HEK293T (cell line): ENCODE results near the gene ANKLE1.

Experiments used
- CTCF ChIA-PET: fragments of 350-600 bp; formaldehyde crosslinking; extraction: SDS; loops from one replicate; lab custom pipeline; 2021; ENCODE audit warnings: antibody characterized with exemption, inconsistent platforms; lab: Yijun Ruan, JAX
- POLR2A ChIA-PET: fragments of 350-600 bp; formaldehyde crosslinking; extraction: SDS; loops from one replicate; lab custom pipeline; 2020; ENCODE audit warnings: antibody characterized with exemption, inconsistent platforms; lab: Yijun Ruan, JAX
- DNase-seq: peaks from one replicate; pipeline ENCODE4 v3.0.0; 2012; ENCODE audit warnings: mixed read lengths; ENCODE audit errors: extremely low spot score
- ARNT ChIP-seq: fragments of 450-650 bp; IDR thresholded peaks from 2 replicates; pipeline ENCODE4 v1.6.1; 2017; ENCODE audit warnings: mild to moderate bottlenecking
- BHLHE40 ChIP-seq: fragments of 450-650 bp; IDR thresholded peaks from 2 replicates; pipeline ENCODE4 v1.6.1; 2016; ENCODE audit warnings: mild to moderate bottlenecking, moderate library complexity, borderline replicate concordance
- CTBP1 ChIP-seq: fragments of 450-650 bp; IDR thresholded peaks from 2 replicates; pipeline ENCODE4 v1.6.1; 2016; ENCODE audit warnings: borderline replicate concordance
- ELF4 ChIP-seq: fragments of 450-650 bp; IDR thresholded peaks from 2 replicates; pipeline ENCODE4 v1.6.1; 2017; ENCODE audit warnings: antibody characterized with exemption
- FOXA1 ChIP-seq: fragments of 450-650 bp; IDR thresholded peaks from 2 replicates; pipeline ENCODE4 v1.6.1; 2016; ENCODE audit warnings: mild to moderate bottlenecking
- FOXK2 ChIP-seq: fragments of 450-650 bp; IDR thresholded peaks from 2 replicates; pipeline ENCODE4 v1.6.1; 2016; ENCODE audit warnings: mild to moderate bottlenecking
- FOXM1 ChIP-seq: fragments of 450-650 bp; IDR thresholded peaks from 2 replicates; pipeline ENCODE4 v1.6.1; 2017; ENCODE audit warnings: mild to moderate bottlenecking, borderline replicate concordance
- HDGF ChIP-seq: fragments of 450-650 bp; IDR thresholded peaks from 2 replicates; pipeline ENCODE4 v1.6.1; 2017; ENCODE audit warnings: antibody characterized with exemption, borderline replicate concordance
- L3MBTL2 ChIP-seq: fragments of 450-650 bp; conservative IDR thresholded peaks from 2 replicates; pipeline ENCODE4 v1.6.1; 2016; ENCODE audit warnings: mild to moderate bottlenecking
- LEF1 ChIP-seq: fragments of 450-650 bp; IDR thresholded peaks from 2 replicates; pipeline ENCODE4 v1.6.1; 2017; ENCODE audit warnings: mild to moderate bottlenecking, borderline replicate concordance
- NFRKB ChIP-seq: fragments of 450-650 bp; IDR thresholded peaks from 2 replicates; pipeline ENCODE4 v1.6.1; 2016; ENCODE audit warnings: mild to moderate bottlenecking, moderate library complexity
- PKNOX1 ChIP-seq: fragments of 450-650 bp; IDR thresholded peaks from 2 replicates; pipeline ENCODE4 v1.6.1; 2016
- SP1 ChIP-seq: fragments of 450-650 bp; IDR thresholded peaks from 2 replicates; pipeline ENCODE4 v1.6.1; 2017
- SUZ12 ChIP-seq: fragments of 450-650 bp; IDR thresholded peaks from 2 replicates; pipeline ENCODE4 v1.6.1; 2016; ENCODE audit warnings: mild to moderate bottlenecking
- TARDBP ChIP-seq: fragments of 450-650 bp; IDR thresholded peaks from 2 replicates; pipeline ENCODE4 v1.6.1; 2016
- ZNF384 ChIP-seq: fragments of 450-650 bp; IDR thresholded peaks from 2 replicates; pipeline ENCODE4 v1.6.1; 2016

ANKLE1 gene

DNA sequence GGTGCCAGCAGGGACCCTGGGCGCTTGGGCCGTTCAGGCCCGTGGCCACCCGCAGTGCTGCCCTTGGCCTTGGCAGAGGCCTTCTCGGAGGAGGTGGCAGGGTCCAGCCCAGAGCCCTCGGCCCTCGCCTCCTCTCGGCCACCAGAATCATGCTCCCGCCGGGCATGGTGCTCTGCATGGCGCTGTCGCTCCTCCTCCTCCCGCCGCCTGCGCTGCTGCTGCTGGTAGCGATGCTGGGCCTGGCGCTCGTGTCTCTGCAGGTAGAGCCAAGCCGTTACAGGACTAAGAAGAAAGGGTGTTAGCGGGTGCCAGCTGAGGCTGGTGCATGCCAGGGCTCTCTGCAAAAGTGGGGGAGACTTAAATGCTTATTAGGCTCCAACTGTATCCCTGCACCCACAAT is 43.4 kb downstream of the ANKLE1 start:
- POLR2A ChIA-PET: interaction anchor here (0.8 to 3.7 kb wide), 3 partner anchors 8 to 16 kb away, joined by 3 to 16 read pairs (median 5); partner anchors contain the start of gene DDA1
- CTCF ChIA-PET: interaction anchor here (0.7 kb wide), 1 partner anchor 200 kb away, joined by 3 read pairs; no protein-coding TSS in a partner anchor
- TF ChIP-seq TARDBP (no peak), ELF4 (no peak), SUZ12 (no peak), PKNOX1 (no peak), ZNF384 (no peak), FOXK2 (no peak), FOXM1 (no peak), LEF1 (no peak), HDGF (no peak), NFRKB (no peak), SP1 (no peak), ARNT (no peak), L3MBTL2 (no peak), FOXA1 (no peak), CTBP1 (no peak)

GRCh38 chr19:17325881-17326594 is 44.3 kb downstream of the ANKLE1 start:
- ChIA-PET POLR2A (interaction anchor here (0.9 to 3.7 kb wide), 2 partner anchors 16 to 17 kb away, joined by 3 to 16 read pairs; partner anchors contain the start of gene DDA1), CTCF (interaction anchor here (0.7 kb wide), 1 partner anchor 199 kb away, joined by 3 read pairs; no protein-coding TSS in a partner anchor)
- DNase-seq: no peak
- no peak for TF ChIP-seq PKNOX1
- TF ChIP-seq SP1: no peak
- no peak for TF ChIP-seq ARNT
- no peak for TF ChIP-seq BHLHE40
- TF ChIP-seq HDGF: no peak
- no peak for TF ChIP-seq LEF1
- TF ChIP-seq FOXK2: no peak
- TF ChIP-seq FOXM1: no peak
- no peak for TF ChIP-seq NFRKB
- no peak for TF ChIP-seq CTBP1
- TF ChIP-seq ZNF384: no peak

More for the DNA sequence above, 43.4 kb downstream of the ANKLE1 start:
- no peak for DNase-seq

DNA sequence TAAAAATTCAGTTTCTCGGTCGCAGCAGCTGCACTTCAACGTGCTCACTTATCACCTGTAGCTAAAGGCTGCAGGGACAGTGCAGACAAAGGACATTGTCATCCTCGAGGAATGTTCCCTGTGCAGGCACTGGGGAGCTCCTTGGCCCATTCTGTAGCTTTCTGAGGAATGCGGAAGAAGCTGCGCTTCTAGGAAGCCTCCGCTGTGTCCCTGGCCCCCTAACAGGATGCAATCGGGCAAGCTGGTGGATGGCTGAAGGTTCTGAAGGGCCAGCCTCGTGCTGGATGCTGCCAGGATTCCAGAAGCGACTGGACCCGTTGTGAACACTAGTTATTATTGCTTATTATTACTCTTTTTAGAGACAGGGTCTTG is 44.9 kb downstream of the ANKLE1 start:
- ChIA-PET CTCF (no interaction called here), POLR2A (interaction anchor here (0.9 to 3.7 kb wide), 2 partner anchors 16 to 17 kb away, joined by 3 to 16 read pairs; partner anchors contain the start of gene DDA1)
- no peak for TF ChIP-seq SP1
- no peak for TF ChIP-seq ELF4
- TF ChIP-seq LEF1: no peak
- no peak for TF ChIP-seq ZNF384
- no peak for TF ChIP-seq TARDBP
- no peak for TF ChIP-seq L3MBTL2
- TF ChIP-seq FOXM1: no peak
- no peak for TF ChIP-seq SUZ12
- TF ChIP-seq NFRKB: no peak
- TF ChIP-seq FOXA1: no peak
- TF ChIP-seq PKNOX1: no peak
- no peak for DNase-seq

DNA sequence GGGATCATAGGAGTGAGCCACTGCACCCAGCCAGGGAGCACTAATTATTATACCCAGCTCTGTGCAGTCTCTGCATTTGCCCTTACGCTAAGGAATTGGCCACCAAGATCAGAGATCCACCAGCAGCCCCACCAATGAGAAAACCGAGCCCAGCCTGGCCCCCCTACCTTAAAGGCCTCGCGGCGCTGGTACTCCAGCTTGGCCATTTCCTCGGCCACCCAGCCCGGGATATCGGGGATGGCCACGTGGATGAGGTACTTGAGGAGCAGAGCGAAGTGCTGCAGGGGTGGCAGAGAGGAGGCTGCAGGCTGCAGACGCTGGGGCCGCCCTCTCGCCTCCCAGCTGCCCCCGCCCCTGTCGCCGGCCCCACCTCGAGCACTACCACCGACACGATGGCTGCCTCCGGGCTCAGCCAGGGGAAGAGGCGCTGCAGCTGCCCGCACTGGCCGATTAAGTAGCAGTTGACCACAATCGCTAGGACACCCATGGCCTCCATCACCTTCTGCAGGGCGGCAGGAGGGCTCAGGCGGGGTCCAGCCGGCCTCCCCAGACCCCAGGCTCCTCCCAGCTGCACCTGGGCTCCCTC is 45.5 kb downstream of the ANKLE1 start:
- no peak for DNase-seq
- TF ChIP-seq ARNT (no peak), FOXK2 (no peak), PKNOX1 (no peak), TARDBP (no peak), NFRKB (no peak), SP1 (no peak), SUZ12 (no peak), FOXA1 (no peak), CTBP1 (no peak), LEF1 (no peak), BHLHE40 (no peak), L3MBTL2 (no peak; the same call in none of the 2 replicates), FOXM1 (no peak), ELF4 (no peak), HDGF (no peak), ZNF384 (no peak)
- ChIA-PET POLR2A (interaction anchor here (0.7 to 3.7 kb wide), 4 partner anchors 14 to 22 kb away, joined by 3 to 16 read pairs (median 4); partner anchors contain the start of genes DDA1 and MRPL34), CTCF (interaction anchor here (0.6 kb wide), 4 partner anchors 22 to 978 kb away, joined by 3 read pairs; partner anchors contain the start of genes ABHD8 and MRPL34)
